AG09309 (cell line): ENCODE results near the gene ALLC.

Experiments used
- DNase-seq: peaks from one replicate; pipeline ENCODE4 v3.0.0-alpha.2; 2010; ENCODE audit warnings: low read depth
- H3K4me3 ChIP-seq: 2 replicates; pipeline ENCODE4 v1.5.1; 2011; ENCODE audit warnings: mild to moderate bottlenecking, low read depth, low read length, moderate library complexity; ENCODE audit not compliant: control insufficient read depth
- CTCF ChIP-seq: IDR thresholded peaks from 2 replicates; pipeline ENCODE4 v1.5.1; 2011; ENCODE audit warnings: mild to moderate bottlenecking, low read depth, low read length, inconsistent platforms; ENCODE audit not compliant: insufficient read depth, control insufficient read depth; ENCODE audit errors: missing control alignments

ALLC gene

DNA sequence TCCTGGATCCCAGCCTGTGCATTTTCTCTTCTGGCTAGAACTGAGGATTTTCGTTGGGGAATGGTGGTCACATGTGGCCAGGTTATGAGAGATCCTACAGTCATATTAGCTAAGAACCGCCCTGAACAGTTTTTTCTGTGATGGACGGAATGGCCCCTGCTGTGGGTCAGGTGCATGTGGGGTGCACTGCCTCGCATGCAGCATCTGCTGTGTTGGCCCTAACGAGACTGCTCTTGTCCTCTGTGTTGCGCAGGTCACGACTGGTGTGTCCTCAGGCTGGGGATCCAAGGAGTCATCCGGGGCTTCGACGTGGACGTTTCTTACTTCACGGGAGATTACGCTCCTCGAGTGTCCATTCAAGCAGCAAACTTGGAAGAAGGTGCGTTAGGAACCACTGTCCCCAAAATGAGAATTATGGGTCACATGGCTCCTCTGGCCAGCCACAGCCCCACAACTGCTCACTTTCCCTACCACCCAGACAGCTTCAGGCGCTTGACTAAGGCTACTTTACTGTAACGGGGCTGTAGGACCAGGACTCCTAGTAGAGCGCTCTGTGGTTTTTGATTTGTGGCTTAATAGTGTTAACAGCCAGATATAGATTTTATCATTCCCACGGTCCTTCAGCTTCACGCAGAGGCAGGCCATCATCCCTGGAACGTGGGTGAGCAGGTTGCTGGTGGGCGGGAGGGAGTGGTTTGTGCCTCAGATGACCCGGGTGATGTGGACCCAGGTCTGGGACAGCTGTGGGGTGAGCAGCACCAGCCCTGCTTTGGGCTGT, 21.8 kb downstream of the ALLC start:
- no peak for DNase-seq
- no peak overlapping the region for H3K4me3 ChIP-seq
- TF ChIP-seq CTCF: no peak

GRCh38 chr2:3680548-3681345, 22.7 kb downstream of the ALLC start:
- no peak for DNase-seq
- no peak overlapping the region for H3K4me3 ChIP-seq
- TF ChIP-seq CTCF: no peak

- H3K4me3 ChIP-seq: no peak overlapping the region
Observed at GRCh38 chr2:3681625-3682024, 23.6 kb downstream of the ALLC start.

DNA sequence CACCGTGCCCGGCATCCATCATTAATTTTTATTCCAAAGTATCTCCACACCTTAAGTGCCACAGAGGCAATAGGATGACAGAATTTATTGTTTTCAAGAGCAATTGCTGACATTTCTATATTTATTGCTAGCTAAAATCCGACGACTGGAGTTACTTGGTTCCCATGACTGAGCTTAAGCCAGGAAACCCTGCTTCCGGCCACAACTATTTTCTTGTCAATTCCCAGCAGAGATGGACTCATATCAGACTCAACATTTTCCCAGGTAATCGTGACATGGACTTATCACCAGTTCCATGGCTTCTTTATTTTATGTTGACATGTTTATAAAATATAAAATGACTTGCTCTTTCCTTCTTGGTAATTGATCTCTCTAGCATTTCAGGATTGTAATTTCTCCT, 24.8 kb downstream of the ALLC start:
- no peak for TF ChIP-seq CTCF
- no peak for DNase-seq
- H3K4me3 ChIP-seq: no peak overlapping the region

More at GRCh38 chr2:3681625-3682024, 23.6 kb downstream of the ALLC start:
- DNase-seq: no peak
- no peak for TF ChIP-seq CTCF

DNA sequence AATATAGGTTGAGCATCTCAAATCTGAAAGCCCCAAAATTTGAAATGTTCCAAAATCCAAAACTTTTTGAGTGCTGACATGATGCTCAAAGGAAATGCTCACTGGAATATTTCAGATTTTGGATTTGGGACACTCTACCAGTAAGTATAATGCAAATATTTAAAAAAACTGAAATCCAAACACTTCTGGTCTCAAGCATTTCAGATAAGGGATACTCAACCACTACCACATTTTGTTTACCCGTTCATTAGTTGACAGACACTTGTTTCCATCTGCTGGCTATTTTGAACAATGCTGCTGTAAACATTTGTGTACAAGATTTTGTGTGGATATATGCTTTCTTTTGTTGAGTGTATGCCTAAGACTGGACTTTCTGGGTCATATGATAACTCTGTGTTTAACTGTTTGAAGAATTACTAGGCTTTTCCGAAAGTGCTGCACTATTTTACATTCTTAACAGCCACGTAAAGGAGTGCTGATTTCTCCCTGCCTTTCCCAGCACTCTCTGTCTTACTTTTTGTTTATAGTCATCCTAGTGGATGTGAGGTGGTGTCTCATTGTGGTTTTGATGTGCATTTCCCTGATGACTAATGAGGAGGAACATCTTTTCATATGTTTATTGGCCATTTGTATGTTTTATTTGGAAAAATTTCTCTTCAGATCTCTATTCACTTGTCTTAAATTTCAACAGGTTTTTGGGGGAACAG, 25.9 kb downstream of the ALLC start:
- no peak overlapping the region for H3K4me3 ChIP-seq
- TF ChIP-seq CTCF: no peak
- DNase-seq: no peak

GRCh38 chr2:3689998-3690748, 32.2 kb downstream of the ALLC start:
- TF ChIP-seq CTCF: no peak
- no peak overlapping the region for H3K4me3 ChIP-seq
- no peak for DNase-seq
